ENCODE data around the gene TSHZ3.

TSHZ3 gene

GRCh38 chr19:31284621-31285020 is 64.6 kb downstream of the TSHZ3 start:
- DNase-seq (ENCODE audit: low read depth in 2 of 2): no peak

- DNase-seq (ENCODE audit: low read depth in 2 of 2): no peak
Measured at GRCh38 chr19:31283701-31284100, 65.5 kb downstream of the TSHZ3 start.

- DNase-seq (ENCODE audit: low read depth in 2 of 2): no peak
Measured at GRCh38 chr19:31282346-31282745, 66.9 kb downstream of the TSHZ3 start.

GRCh38 chr19:31280287-31281006 is 68.8 kb downstream of the TSHZ3 start:
- no peak for DNase-seq (ENCODE audit: low read depth in 2 of 2)

- no peak for DNase-seq (ENCODE audit: low read depth in 2 of 2)
Measured at GRCh38 chr19:31279436-31279765, 69.8 kb downstream of the TSHZ3 start.

- no peak for DNase-seq (ENCODE audit: low read depth in 2 of 2)
Measured at GRCh38 chr19:31278555-31279435, 70.4 kb downstream of the TSHZ3 start.

GRCh38 chr19:31277516-31277915 is 71.7 kb downstream of the TSHZ3 start:
- DNase-seq (ENCODE audit: low read depth in 2 of 2): no peak

GRCh38 chr19:31276831-31277230 is 72.4 kb downstream of the TSHZ3 start:
- no peak for DNase-seq (ENCODE audit: low read depth in 2 of 2)

GRCh38 chr19:31275068-31275334 is 74.2 kb downstream of the TSHZ3 start:
- no peak for DNase-seq (ENCODE audit: low read depth in 2 of 2)

- no peak for DNase-seq (ENCODE audit: low read depth in 2 of 2)
Measured at GRCh38 chr19:31274251-31275067, 74.8 kb downstream of the TSHZ3 start.

- DNase-seq (ENCODE audit: low read depth in 2 of 2): no peak
Measured at GRCh38 chr19:31272583-31273106, 76.6 kb downstream of the TSHZ3 start.

- no peak for DNase-seq (ENCODE audit: low read depth in 2 of 2)
Measured at GRCh38 chr19:31271306-31271911, 77.8 kb downstream of the TSHZ3 start.

- DNase-seq (ENCODE audit: low read depth in 2 of 2): no peak
Measured at GRCh38 chr19:31270897-31271296, 78.3 kb downstream of the TSHZ3 start.

GRCh38 chr19:31269425-31270127 is 79.7 kb downstream of the TSHZ3 start:
- DNase-seq (ENCODE audit: low read depth in 2 of 2): no peak

GRCh38 chr19:31268751-31269383 is 80.4 kb downstream of the TSHZ3 start:
- no peak for DNase-seq (ENCODE audit: low read depth in 2 of 2)

GRCh38 chr19:31266731-31267130 is 82.5 kb downstream of the TSHZ3 start:
- DNase-seq (ENCODE audit: low read depth in 2 of 2): no peak

GRCh38 chr19:31266196-31266595 is 83.0 kb downstream of the TSHZ3 start:
- DNase-seq (ENCODE audit: low read depth in 2 of 2): no peak

- DNase-seq (ENCODE audit: low read depth in 2 of 2): no peak
Measured at GRCh38 chr19:31264041-31264778, 85.0 kb downstream of the TSHZ3 start.

- DNase-seq (ENCODE audit: low read depth in 2 of 2): no peak
Measured at GRCh38 chr19:31263328-31263727, 85.9 kb downstream of the TSHZ3 start.

- no peak for DNase-seq (ENCODE audit: low read depth in 2 of 2)
Measured at GRCh38 chr19:31262725-31263191, 86.5 kb downstream of the TSHZ3 start.

All from stimulated activated CD4-positive, alpha-beta T cell treated with anti-CD3 and anti-CD28 coated beads, Interleukin-1b, Interleukin-23, amount 100 ng/mL, for 1 hour (primary cell).